Measurements from ENCODE around the gene SRC. TPM values are rescaled to one million over a fixed set of nuclear protein-coding genes. Genes with fewer than 3 reads are reported as not detected.

Gene SRC
- total and polyA plus RNA-seq, 2 experiments from 2014 or later = 8.0 to 25.9 TPM

GRCh38 chr20:37308086-37309050 lies 37.6 kb upstream of the SRC start:
- Mint-ChIP-seq H3K4me1 (peaks cover 15% of the 10 kb centered on the region), H3K27me3 (ENCODE audit: insufficient read depth, low read depth, poor library complexity) (peaks cover 7% of the 10 kb centered on the region), H3K4me3 (no peak overlapping the region), H3K9me3 (no peaks in the 10 kb centered on the region), H3K27ac (no peak overlapping the region), H3K36me3 (ENCODE audit: low read depth) (peaks cover 18% of the 10 kb centered on the region)
- ATAC-seq (no peak), DNase-seq (ENCODE audit: low spot score) (no peak)
- no peaks in the 10 kb centered on the region for H3K9me2 ChIP-seq (ENCODE audit: insufficient read depth)
- H3K4me2 ChIP-seq = no peak overlapping the region
- H3K36me3 ChIP-seq (ENCODE audit: insufficient read depth) = no peaks in the 10 kb centered on the region
- TF ChIP-seq EZH2phosphoT487 (IDR thresholded peaks at IDR 0.05; ENCODE audit: unreplicated experiment) (no peak), ZNF114 (CRISPR knock-in tag; IDR thresholded peaks at IDR 0.05) (no peak)
- peaks cover 4% of the 10 kb centered on the region; the same call in 1 of the 2 replicates for H3K79me2 ChIP-seq (replicated peaks; ENCODE audit: insufficient read depth)
- H3K27me3 ChIP-seq (ENCODE audit: insufficient read depth) = no peaks in the 10 kb centered on the region
- H3K4me1 ChIP-seq (ENCODE audit: insufficient read depth) = peaks cover 9% of the 10 kb centered on the region; the same call in 1 of the 2 replicates
- H4K20me1 ChIP-seq (replicated peaks; ENCODE audit: insufficient read depth) = peaks cover 9% of the 10 kb centered on the region
- no peaks in the 10 kb centered on the region for H3F3A ChIP-seq (replicated peaks; ENCODE audit: low read depth)
- no peak overlapping the region for H2AFZ ChIP-seq
- H3K27ac ChIP-seq (ENCODE audit: low read depth) = no peak overlapping the region
- no peak overlapping the region for H3K4me3 ChIP-seq

- peaks cover 15% of the 10 kb centered on the region; the same call in 2 of the 3 replicates for H3K36me3 Mint-ChIP-seq (ENCODE audit: low read depth)
- H3K4me3 Mint-ChIP-seq = no peak overlapping the region
- H3K36me3 ChIP-seq (ENCODE audit: insufficient read depth) = no peaks in the 10 kb centered on the region
- H3K9me2 ChIP-seq (ENCODE audit: insufficient read depth) = no peaks in the 10 kb centered on the region
- H3K27ac ChIP-seq (ENCODE audit: low read depth) = no peak overlapping the region
- H3K4me2 ChIP-seq = no peak overlapping the region
- DNase-seq (ENCODE audit: low spot score) = no peak
- peaks cover 9% of the 10 kb centered on the region; the same call in 1 of the 2 replicates for H3K4me1 ChIP-seq (ENCODE audit: insufficient read depth)
- H3K4me1 Mint-ChIP-seq = peaks cover 20% of the 10 kb centered on the region
- H4K20me1 ChIP-seq (replicated peaks; ENCODE audit: insufficient read depth) = peaks cover 15% of the 10 kb centered on the region
- H3K27ac Mint-ChIP-seq = no peak overlapping the region
- no peaks in the 10 kb centered on the region for H3K9me3 Mint-ChIP-seq
- H3F3A ChIP-seq (replicated peaks; ENCODE audit: low read depth) = no peaks in the 10 kb centered on the region
- no peak overlapping the region for H2AFZ ChIP-seq
- H3K4me3 ChIP-seq = no peak overlapping the region
- peaks cover 7% of the 10 kb centered on the region for H3K27me3 Mint-ChIP-seq (ENCODE audit: insufficient read depth, low read depth, poor library complexity)
- peaks cover 4% of the 10 kb centered on the region; the same call in 1 of the 2 replicates for H3K79me2 ChIP-seq (replicated peaks; ENCODE audit: insufficient read depth)
- ATAC-seq = no peak
- H3K27me3 ChIP-seq (ENCODE audit: insufficient read depth) = no peaks in the 10 kb centered on the region
- TF ChIP-seq NANOG (IDR thresholded peaks at IDR 0.05; ENCODE audit: borderline replicate concordance) (no peak), ZNF331 (CRISPR knock-in tag; IDR thresholded peaks at IDR 0.05; ENCODE audit: low read depth) (no peak), POLR2AphosphoS5 (IDR thresholded peaks at IDR 0.05; ENCODE audit: low read depth) (no peak), EZH2phosphoT487 (IDR thresholded peaks at IDR 0.05; ENCODE audit: unreplicated experiment) (no peak), STAT1 (IDR thresholded peaks at IDR 0.05; ENCODE audit: unreplicated experiment) (no peak), ZNF114 (CRISPR knock-in tag; IDR thresholded peaks at IDR 0.05) (no peak)
These were observed 36.6 kb upstream of the SRC start for GRCh38 chr20:37309290-37309689.

GRCh38 chr20:37309936-37310590 lies 35.9 kb upstream of the SRC start:
- H3F3A ChIP-seq (replicated peaks; ENCODE audit: low read depth) = no peaks in the 10 kb centered on the region
- ATAC-seq = no peak
- H4K20me1 ChIP-seq (replicated peaks; ENCODE audit: insufficient read depth) = peaks cover 15% of the 10 kb centered on the region
- H2AFZ ChIP-seq = no peak overlapping the region
- H3K27me3 Mint-ChIP-seq (ENCODE audit: insufficient read depth, low read depth, poor library complexity) = peaks cover 7% of the 10 kb centered on the region
- H3K79me2 ChIP-seq (replicated peaks; ENCODE audit: insufficient read depth) = peaks cover 4% of the 10 kb centered on the region; the same call in 1 of the 2 replicates
- no peaks in the 10 kb centered on the region for H3K36me3 ChIP-seq (ENCODE audit: insufficient read depth)
- no peaks in the 10 kb centered on the region for H3K9me3 Mint-ChIP-seq
- H3K9me2 ChIP-seq (ENCODE audit: insufficient read depth) = no peaks in the 10 kb centered on the region
- no peak overlapping the region for H3K4me2 ChIP-seq
- H3K4me1 ChIP-seq (ENCODE audit: insufficient read depth) = peaks cover 9% of the 10 kb centered on the region; the same call in 1 of the 2 replicates
- peaks cover 15% of the 10 kb centered on the region; the same call in 2 of the 3 replicates for H3K36me3 Mint-ChIP-seq (ENCODE audit: low read depth)
- no peak for DNase-seq (ENCODE audit: low spot score)
- peaks cover 20% of the 10 kb centered on the region for H3K4me1 Mint-ChIP-seq
- H3K27ac ChIP-seq (ENCODE audit: low read depth) = no peak overlapping the region
- H3K27ac Mint-ChIP-seq = peak overlapping the region; percentile 43; the same call in 1 of the 2 replicates
- no peaks in the 10 kb centered on the region for H3K27me3 ChIP-seq (ENCODE audit: insufficient read depth)
- no peak overlapping the region for H3K4me3 ChIP-seq
- no peak overlapping the region for H3K4me3 Mint-ChIP-seq
- no peak for TF ChIP-seq CTCF (conservative IDR thresholded peaks at IDR 0.05; ENCODE audit: low read depth in 2 of 2)
